Hematopoietic multipotent progenitor cell treated with erythropoietin and hydrocortisone succinate and interleukin-3 and kit ligand, for 15 days (in vitro differentiated cells): ENCODE measurements around the gene PPP1R15A.
"Not testable (repeated sequence)": the region's sequence is repeated elsewhere in the genome, so short reads cannot be mapped to it uniquely, and the experiment has no call there.

Experiments used
- DNase-seq: peaks from one replicate; pipeline ENCODE4 v3.0.0-alpha.2; 2015; ENCODE audit warnings: low spot score

PPP1R15A gene

GRCh38 chr19:48859711-48860572 is 12.3 kb upstream of the PPP1R15A start:
- peak; percentile 62 for DNase-seq

GRCh38 chr19:48861313-48861712 is 10.9 kb upstream of the PPP1R15A start:
- DNase-seq, result no peak

- DNase-seq, result no peak
Observed at GRCh38 chr19:48862827-48863226, 9.4 kb upstream of the PPP1R15A start.

- DNase-seq, result no peak
Observed at GRCh38 chr19:48866692-48867091, 5.5 kb upstream of the PPP1R15A start.

- DNase-seq, result peak; percentile 60
Observed at GRCh38 chr19:48867123-48867745, 5.0 kb upstream of the PPP1R15A start.

GRCh38 chr19:48867746-48868113 is 4.5 kb upstream of the PPP1R15A start:
- DNase-seq, result no peak

- no peak for DNase-seq
Observed at GRCh38 chr19:48868114-48868886, 3.9 kb upstream of the PPP1R15A start, which contains the start of gene PLEKHA4. Gene PLEKHA4 (minus strand): TSS chr19:48868617. CDS start chr19:48867620, 997 bp downstream.

GRCh38 chr19:48870048-48870447 is 2.2 kb upstream of the PPP1R15A start:
- DNase-seq, result no peak

- DNase-seq, result not testable (repeated sequence)
Observed at GRCh38 chr19:48871471-48872181, 595 bp upstream of the PPP1R15A start.

- peak; percentile 89 for DNase-seq
Observed at GRCh38 chr19:48872884-48873475, 759 bp downstream of the PPP1R15A start.

GRCh38 chr19:48873476-48874302 is 1.5 kb downstream of the PPP1R15A start:
- peak; percentile 96 for DNase-seq

GRCh38 chr19:48874303-48875135 is 2.3 kb downstream of the PPP1R15A start:
- peak; percentile 80 for DNase-seq

- peak; percentile 88 for DNase-seq
Observed at GRCh38 chr19:48876043-48876981, 4.1 kb downstream of the PPP1R15A start.

- peak; percentile 52 for DNase-seq
Observed at GRCh38 chr19:48877855-48878195, 5.6 kb downstream of the PPP1R15A start.

GRCh38 chr19:48878196-48879024 is 6.2 kb downstream of the PPP1R15A start:
- DNase-seq, result peak; percentile 97

- DNase-seq, result no peak
Observed at GRCh38 chr19:48879025-48879637, 6.9 kb downstream of the PPP1R15A start.

- DNase-seq, result not testable (repeated sequence)
Observed at GRCh38 chr19:48879696-48880095, 7.5 kb downstream of the PPP1R15A start.
